Type B pancreatic cell (in vitro differentiated cells): ENCODE data around the gene CIT. TPM values are rescaled to one million over a fixed set of nuclear protein-coding genes. Genes with fewer than 3 reads are reported as not detected.

Source experiments
- DNase-seq: peaks from one replicate; pipeline ENCODE4 v3.0.0; 2021; ENCODE audit warnings: mixed read lengths; ENCODE audit not compliant: unreplicated experiment; ENCODE audit errors: extremely low spot score
- H3K27ac Mint-ChIP-seq: 2 replicates; pipeline ENCODE4 v1.8.0; 2021; ENCODE audit warnings: mild to moderate bottlenecking, mixed read lengths
- H3K27me3 Mint-ChIP-seq: 2 replicates; pipeline ENCODE4 v1.8.0; 2021; ENCODE audit warnings: mixed read lengths
- H3K36me3 Mint-ChIP-seq: 2 replicates; pipeline ENCODE4 v1.8.0; 2021; ENCODE audit warnings: mixed read lengths
- H3K4me1 Mint-ChIP-seq: one replicate; pipeline ENCODE4 v1.8.0; 2021; ENCODE audit warnings: mixed read lengths; ENCODE audit not compliant: unreplicated experiment
- H3K4me3 Mint-ChIP-seq: 2 replicates; pipeline ENCODE4 v1.8.0; 2021; ENCODE audit warnings: mild to moderate bottlenecking, mixed read lengths
- H3K9me3 Mint-ChIP-seq: 2 replicates; pipeline ENCODE4 v1.8.0; 2021; ENCODE audit warnings: mixed read lengths
- CTCF ChIP-seq: fragments of 200-600 bp; sonication (generic); conservative IDR thresholded peaks from 2 replicates; pipeline ENCODE4 v1.5.0; 2021; ENCODE audit warnings: antibody characterized with exemption, mild to moderate bottlenecking
- total RNA-seq: library from RNA; stranded (reverse); gene quantifications from 2 replicates; pipeline ENCODE4 v1.2.1, GENCODE V29; 2021; ENCODE audit warnings: low replicate concordance

CIT gene
- total RNA-seq, 1 donor from 2014 or later, result 50.9 TPM

- Mint-ChIP-seq H3K27ac (no peak overlapping the region), H3K4me1 (peaks cover 9% of the 10 kb centered on the region), H3K27me3 (no peaks in the 10 kb centered on the region), H3K9me3 (peaks cover 5% of the 10 kb centered on the region), H3K36me3 (peaks cover 25% of the 10 kb centered on the region), H3K4me3 (no peak overlapping the region)
- TF ChIP-seq CTCF, result no peak
- DNase-seq, result no peak
Measured at GRCh38 chr12:119840168-119840567, 37.0 kb downstream of the CIT start.

GRCh38 chr12:119838826-119839600 lies 38.1 kb downstream of the CIT start:
- Mint-ChIP-seq H3K4me3 (no peak overlapping the region), H3K36me3 (peaks cover 24% of the 10 kb centered on the region), H3K9me3 (peaks cover 5% of the 10 kb centered on the region), H3K27me3 (no peaks in the 10 kb centered on the region), H3K4me1 (peaks cover 10% of the 10 kb centered on the region), H3K27ac (no peak overlapping the region)
- no peak for TF ChIP-seq CTCF
- DNase-seq, result no peak

GRCh38 chr12:119836781-119837180 lies 40.3 kb downstream of the CIT start:
- peaks cover 20% of the 10 kb centered on the region for H3K36me3 Mint-ChIP-seq
- H3K27me3 Mint-ChIP-seq, result no peaks in the 10 kb centered on the region
- H3K4me3 Mint-ChIP-seq, result no peak overlapping the region

GRCh38 chr12:119835068-119835467 lies 42.1 kb downstream of the CIT start:
- TF ChIP-seq CTCF, result peak; percentile 15
- Mint-ChIP-seq H3K36me3 (peaks cover 16% of the 10 kb centered on the region), H3K27me3 (no peaks in the 10 kb centered on the region), H3K4me1 (peaks cover 4% of the 10 kb centered on the region), H3K27ac (no peak overlapping the region), H3K4me3 (no peak overlapping the region), H3K9me3 (no peaks in the 10 kb centered on the region)
- no peak for DNase-seq

More at GRCh38 chr12:119836781-119837180, 40.3 kb downstream of the CIT start:
- Mint-ChIP-seq H3K9me3 (peaks cover 3% of the 10 kb centered on the region), H3K27ac (no peak overlapping the region), H3K4me1 (peaks cover 4% of the 10 kb centered on the region)
- no peak for TF ChIP-seq CTCF
- DNase-seq, result no peak

- no peaks in the 10 kb centered on the region for H3K27me3 Mint-ChIP-seq
- no peak overlapping the region for H3K27ac Mint-ChIP-seq
- DNase-seq, result no peak
- H3K36me3 Mint-ChIP-seq, result peaks cover 25% of the 10 kb centered on the region
- H3K9me3 Mint-ChIP-seq, result no peaks in the 10 kb centered on the region
- no peak for TF ChIP-seq CTCF
- H3K4me3 Mint-ChIP-seq, result no peak overlapping the region
- no peaks in the 10 kb centered on the region for H3K4me1 Mint-ChIP-seq
Measured at GRCh38 chr12:119829439-119829838, 47.7 kb downstream of the CIT start.
